Activated naive CD8-positive, alpha-beta T cell treated with anti-CD3 and anti-CD28 coated beads, Interleukin-2, amount 10 ng/mL, durations not matched to agents 7 days and 5 days (primary cell): Measurements from ENCODE around the gene PLEKHD1. TPM values are rescaled to one million over a fixed set of nuclear protein-coding genes. Genes with fewer than 3 reads are reported as not detected.
"Not testable (repeated sequence)": the region's sequence is repeated elsewhere in the genome, so short reads cannot be mapped to it uniquely, and the experiment has no call there.

Experiments
- ATAC-seq: fragments of 150-1000 bp; cut with Tn5 transposase; one replicate; pipeline ENCODE4 v1.10.0; 2021; ENCODE audit warnings: low read depth, moderate library complexity
- POLR2A ChIA-PET: fragments of 350-600 bp; sonication (Branson Sonifier 250); formaldehyde crosslinking; loops from one replicate; lab custom pipeline; 2021; ENCODE audit warnings: antibody characterized with exemption; lab: Charles Lee
- DNase-seq: peaks from one replicate; pipeline ENCODE4 v3.0.0; 2021
- H3K27ac Mint-ChIP-seq: one replicate; pipeline ENCODE4 v1.8.0; 2022; ENCODE audit warnings: mild to moderate bottlenecking, mixed read lengths
- H3K27me3 Mint-ChIP-seq: one replicate; pipeline ENCODE4 v1.8.0; 2022; ENCODE audit warnings: mild to moderate bottlenecking, moderate library complexity, mixed read lengths
- H3K36me3 Mint-ChIP-seq: one replicate; pipeline ENCODE4 v1.8.0; 2021; ENCODE audit warnings: mild to moderate bottlenecking, mixed read lengths
- H3K4me1 Mint-ChIP-seq: one replicate; pipeline ENCODE4 v1.8.0; 2021; ENCODE audit warnings: mixed read lengths
- H3K4me3 Mint-ChIP-seq: one replicate; pipeline ENCODE4 v1.8.0; 2022; ENCODE audit warnings: mild to moderate bottlenecking, moderate library complexity, mixed read lengths
- H3K9me3 Mint-ChIP-seq: one replicate; pipeline ENCODE4 v1.8.0; 2021; ENCODE audit warnings: mixed read lengths
- total RNA-seq, 2 experiments: library from RNA; stranded (reverse); gene quantifications; one replicate each; pipeline ENCODE4 v1.2.3, GENCODE V29; 2021

PLEKHD1 gene
- total RNA-seq, 2 experiments from 2014 or later = 0.08 to 0.11 TPM

DNA sequence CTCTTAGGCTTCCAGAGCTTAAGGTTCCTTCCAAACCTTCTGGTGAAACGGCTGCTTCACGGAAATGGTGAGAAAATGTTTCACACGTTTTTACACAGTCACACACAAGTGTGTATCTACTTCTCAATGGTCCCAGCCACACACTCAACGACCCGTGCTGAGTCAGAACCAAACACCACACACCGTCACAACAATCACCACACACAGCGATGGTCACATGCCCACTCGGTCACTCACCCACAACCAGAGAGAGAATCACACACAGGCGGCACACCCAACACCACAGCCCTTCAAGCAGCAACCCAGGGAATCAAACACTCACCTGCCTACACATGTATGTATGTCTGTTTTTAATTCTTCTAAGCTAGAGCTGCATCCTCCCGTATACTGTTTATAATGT lies 12.6 kb upstream of the PLEKHD1 start:
- no peak overlapping the region for H3K4me3 Mint-ChIP-seq
- peaks cover 9% of the 10 kb centered on the region for H3K27me3 Mint-ChIP-seq
- H3K36me3 Mint-ChIP-seq = no peaks in the 10 kb centered on the region
- H3K4me1 Mint-ChIP-seq = peaks cover 2% of the 10 kb centered on the region
- DNase-seq (no peak), ATAC-seq (no peak)
- H3K9me3 Mint-ChIP-seq = no peaks in the 10 kb centered on the region
- POLR2A ChIA-PET = no interaction called here
- H3K27ac Mint-ChIP-seq = no peak overlapping the region

DNA sequence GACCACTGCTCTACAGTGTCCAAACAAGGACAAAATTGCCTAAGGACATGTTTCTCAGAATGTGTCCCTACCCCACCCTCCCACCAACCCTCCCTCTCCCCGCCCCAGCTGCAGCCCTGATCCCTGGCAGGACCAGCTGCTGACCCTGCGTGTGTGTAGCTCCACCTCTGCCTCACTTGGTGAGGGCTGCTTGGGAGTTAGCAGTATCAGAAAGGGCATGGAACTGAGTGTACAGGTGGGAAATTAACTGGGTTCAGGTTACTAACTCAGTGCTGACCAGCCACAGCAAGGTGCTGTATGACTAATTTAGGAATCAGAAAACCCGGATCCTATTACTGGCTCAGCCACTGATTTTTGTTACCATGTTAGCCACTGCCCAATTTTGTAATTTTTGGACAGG lies 11.3 kb upstream of the PLEKHD1 start:
- POLR2A ChIA-PET = no interaction called here
- no peak for ATAC-seq
- H3K27ac Mint-ChIP-seq = no peak overlapping the region
- no peaks in the 10 kb centered on the region for H3K36me3 Mint-ChIP-seq
- no peaks in the 10 kb centered on the region for H3K9me3 Mint-ChIP-seq
- H3K27me3 Mint-ChIP-seq = peaks cover 9% of the 10 kb centered on the region
- peaks cover 2% of the 10 kb centered on the region for H3K4me1 Mint-ChIP-seq
- H3K4me3 Mint-ChIP-seq = no peak overlapping the region
- DNase-seq = no peak

GRCh38 chr14:69473946-69474345 lies 10.6 kb upstream of the PLEKHD1 start:
- H3K4me3 Mint-ChIP-seq = no peak overlapping the region
- H3K27ac Mint-ChIP-seq = no peak overlapping the region
- POLR2A ChIA-PET = no interaction called here
- ATAC-seq (no peak), DNase-seq (no peak)
- H3K9me3 Mint-ChIP-seq = no peaks in the 10 kb centered on the region
- H3K27me3 Mint-ChIP-seq = peaks cover 9% of the 10 kb centered on the region
- H3K4me1 Mint-ChIP-seq = peaks cover 2% of the 10 kb centered on the region
- H3K36me3 Mint-ChIP-seq = no peaks in the 10 kb centered on the region

DNA sequence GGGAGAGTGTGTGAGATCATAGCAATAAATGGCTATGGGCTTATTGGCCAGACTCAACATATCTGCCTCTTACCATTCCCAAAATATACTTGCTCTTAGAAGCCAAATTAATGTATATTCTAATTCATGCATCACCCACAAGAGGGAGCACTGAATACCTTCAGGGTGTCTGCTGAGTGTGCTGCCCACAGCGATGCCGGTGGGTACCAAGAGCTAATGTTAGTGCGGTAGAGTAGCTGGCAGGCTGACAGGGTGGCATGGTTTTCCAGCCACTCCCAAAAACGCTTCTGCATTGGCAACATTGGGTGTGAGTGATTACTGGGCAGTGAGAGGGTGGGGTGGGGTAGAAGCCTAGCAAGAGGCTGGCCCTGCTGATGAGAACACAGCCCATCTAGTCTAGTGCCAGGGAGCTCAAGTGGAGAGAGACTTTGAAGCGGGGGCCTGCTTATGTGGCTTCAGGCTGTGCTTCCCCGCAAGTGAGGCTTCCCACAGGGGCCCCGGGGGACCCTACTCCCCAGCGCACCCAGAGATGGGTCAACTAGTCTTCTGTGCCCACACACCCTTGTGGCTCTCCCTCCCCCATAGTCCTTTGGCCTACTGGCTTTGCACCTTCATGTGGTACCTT lies 9.2 kb upstream of the PLEKHD1 start:
- H3K27ac Mint-ChIP-seq = no peak overlapping the region
- DNase-seq (no peak), ATAC-seq (no peak)
- no peaks in the 10 kb centered on the region for H3K9me3 Mint-ChIP-seq
- peaks cover 2% of the 10 kb centered on the region for H3K4me1 Mint-ChIP-seq
- no peak overlapping the region for H3K4me3 Mint-ChIP-seq
- POLR2A ChIA-PET = no interaction called here
- no peaks in the 10 kb centered on the region for H3K36me3 Mint-ChIP-seq
- H3K27me3 Mint-ChIP-seq = peaks cover 12% of the 10 kb centered on the region

DNA sequence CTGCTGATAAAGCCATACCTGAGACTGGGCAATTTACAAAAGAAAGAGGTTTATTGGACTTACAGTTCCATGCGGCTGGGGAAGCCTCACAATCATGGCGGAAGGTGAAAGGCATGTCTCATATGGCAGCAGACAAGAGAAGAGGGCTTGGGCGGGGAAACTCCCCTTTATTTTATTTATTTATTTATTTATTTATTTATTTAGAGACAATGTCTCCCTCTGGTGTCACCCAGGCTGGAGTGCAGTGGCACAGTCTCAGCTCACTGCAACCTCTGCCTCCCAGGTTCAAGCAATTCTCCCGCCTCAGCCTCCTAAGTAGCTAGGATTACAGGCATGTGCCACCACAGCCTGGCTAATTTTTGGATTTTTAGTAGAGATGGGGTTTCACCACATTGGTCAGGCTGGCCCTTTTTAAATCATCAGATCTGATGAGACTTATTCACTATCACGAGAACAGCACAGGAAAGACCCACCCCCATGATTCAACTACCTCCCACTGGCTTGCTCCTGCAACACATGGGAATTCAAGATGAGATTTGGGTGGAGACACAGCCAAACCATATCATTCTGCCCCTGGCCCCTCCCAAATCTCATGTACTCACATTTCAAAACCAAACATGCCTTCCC lies 7.6 kb upstream of the PLEKHD1 start:
- H3K4me1 Mint-ChIP-seq, H3K27ac Mint-ChIP-seq, H3K4me3 Mint-ChIP-seq, POLR2A ChIA-PET, ATAC-seq, DNase-seq, H3K9me3 Mint-ChIP-seq, H3K36me3 Mint-ChIP-seq: not testable (repeated sequence)
- H3K27me3 Mint-ChIP-seq = peaks cover 15% of the 10 kb centered on the region

DNA sequence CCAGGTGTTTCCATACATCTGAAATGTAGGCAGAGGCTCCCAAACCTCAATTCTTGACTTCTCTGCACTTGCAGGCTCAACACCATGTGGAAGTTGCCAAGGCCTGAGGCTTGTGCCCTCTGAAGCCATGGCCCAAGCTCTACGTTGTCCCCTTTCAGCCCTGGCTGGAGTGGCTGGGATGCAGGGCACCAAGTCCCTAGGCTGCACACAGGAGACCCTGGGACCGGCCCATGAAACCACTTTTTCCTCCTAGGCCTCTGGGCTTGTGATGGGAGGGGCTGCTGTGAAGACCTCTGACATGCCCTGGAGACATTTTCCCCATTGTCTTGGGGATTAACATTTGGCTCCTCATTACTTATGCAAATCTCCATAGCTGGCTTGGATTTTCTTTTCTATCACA lies 6.5 kb upstream of the PLEKHD1 start:
- H3K27ac Mint-ChIP-seq, H3K4me3 Mint-ChIP-seq, DNase-seq, H3K36me3 Mint-ChIP-seq, ATAC-seq, H3K9me3 Mint-ChIP-seq, POLR2A ChIA-PET, H3K4me1 Mint-ChIP-seq: not testable (repeated sequence)
- peaks cover 25% of the 10 kb centered on the region for H3K27me3 Mint-ChIP-seq

- Mint-ChIP-seq H3K4me3 (no peak overlapping the region), H3K4me1 (peaks cover 5% of the 10 kb centered on the region), H3K36me3 (no peaks in the 10 kb centered on the region), H3K27me3 (peaks cover 27% of the 10 kb centered on the region), H3K27ac (no peak overlapping the region), H3K9me3 (no peaks in the 10 kb centered on the region)
- ATAC-seq (no peak), DNase-seq (no peak)
- POLR2A ChIA-PET = no interaction called here
Measured at GRCh38 chr14:69479696-69480095, 4.8 kb upstream of the PLEKHD1 start.

- Mint-ChIP-seq H3K27ac (no peak overlapping the region), H3K4me3 (no peak overlapping the region), H3K27me3 (peaks cover 28% of the 10 kb centered on the region), H3K4me1 (peaks cover 5% of the 10 kb centered on the region), H3K9me3 (no peaks in the 10 kb centered on the region), H3K36me3 (no peaks in the 10 kb centered on the region)
- ATAC-seq (no peak), DNase-seq (no peak)
- POLR2A ChIA-PET = interaction anchor here (0.6 kb wide), 1 partner anchor 24 kb away, joined by 7 read pairs; no protein-coding TSS in a partner anchor
Measured at GRCh38 chr14:69480136-69480535, 4.4 kb upstream of the PLEKHD1 start.

DNA sequence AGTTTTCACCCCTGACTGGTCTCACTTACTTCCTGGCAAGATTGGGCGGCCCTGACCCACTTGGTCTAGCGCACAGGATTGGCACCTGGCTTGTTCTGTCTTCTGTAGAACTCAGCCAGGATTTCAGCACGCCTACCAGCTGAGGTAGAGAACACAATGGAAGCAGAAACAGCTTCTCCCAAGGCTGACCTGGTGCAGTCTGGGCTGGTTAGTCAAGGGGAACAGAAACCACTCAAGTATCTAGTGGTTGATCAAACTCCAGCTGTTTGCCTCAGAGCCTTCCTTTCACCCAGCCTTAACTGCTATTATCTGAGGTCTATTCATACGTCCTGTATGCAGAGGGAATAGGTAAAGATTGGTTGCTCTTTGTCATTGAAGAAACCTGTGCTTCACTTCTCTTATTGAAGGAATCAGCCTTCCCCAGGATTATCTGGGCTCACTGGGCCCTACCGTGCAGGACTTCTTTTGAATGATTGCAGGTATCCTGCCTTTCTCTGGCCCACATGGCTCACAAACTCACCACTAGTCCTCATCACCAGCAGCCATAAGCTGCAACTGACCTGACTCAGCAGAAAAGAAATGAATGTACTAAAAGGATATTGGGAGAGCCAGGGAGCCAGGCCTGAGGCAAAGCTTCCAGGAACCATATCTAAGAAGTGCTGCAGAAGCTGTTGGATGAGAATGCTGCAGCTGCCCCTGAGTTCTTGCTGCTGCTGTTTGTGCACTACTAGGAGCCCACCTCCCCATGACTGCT lies 2.5 kb upstream of the PLEKHD1 start:
- peaks cover 4% of the 10 kb centered on the region for H3K4me1 Mint-ChIP-seq
- ATAC-seq (no peak), DNase-seq (no peak)
- no peaks in the 10 kb centered on the region for H3K9me3 Mint-ChIP-seq
- H3K4me3 Mint-ChIP-seq = no peak overlapping the region
- H3K27me3 Mint-ChIP-seq = peaks cover 47% of the 10 kb centered on the region
- H3K27ac Mint-ChIP-seq = no peak overlapping the region
- H3K36me3 Mint-ChIP-seq = no peaks in the 10 kb centered on the region
- POLR2A ChIA-PET = no interaction called here

DNA sequence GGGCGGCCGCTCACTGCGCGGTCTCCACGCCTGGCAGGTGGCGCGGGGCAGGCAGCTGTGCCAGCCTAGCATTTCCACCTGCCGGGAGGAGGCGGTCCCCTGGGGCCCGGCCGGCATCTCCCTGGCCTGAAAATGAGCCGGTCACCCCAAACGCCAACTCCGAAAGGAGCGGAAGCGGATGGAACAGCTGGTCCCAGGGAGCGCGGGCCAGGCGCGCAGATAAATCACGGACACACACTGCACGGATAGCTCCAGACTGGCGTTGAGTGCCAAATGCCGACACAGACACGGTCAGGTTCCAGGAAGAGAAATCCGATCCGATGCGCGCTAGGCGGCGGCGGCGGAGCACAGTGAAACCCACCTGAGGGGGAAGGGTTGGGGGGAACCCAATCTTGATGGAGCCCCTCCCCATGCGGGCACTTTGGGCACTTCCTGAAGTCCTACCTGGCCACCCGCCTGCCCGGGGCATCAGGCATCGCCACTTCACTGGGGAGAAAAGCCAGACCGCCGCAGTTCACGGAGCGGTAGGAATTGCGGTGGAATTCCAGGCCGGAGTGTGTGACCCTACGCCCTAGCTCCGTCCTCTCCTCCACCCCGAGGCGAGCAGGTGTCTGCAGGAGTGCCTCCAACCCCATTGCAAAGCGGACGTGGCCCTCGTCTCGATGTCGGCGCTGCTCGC lies 624 bp upstream of the PLEKHD1 start:
- peaks cover 4% of the 10 kb centered on the region for H3K4me1 Mint-ChIP-seq
- peak overlapping the region; percentile 42 for H3K4me3 Mint-ChIP-seq
- DNase-seq (no peak), ATAC-seq (no peak)
- POLR2A ChIA-PET = no interaction called here
- H3K36me3 Mint-ChIP-seq = no peaks in the 10 kb centered on the region
- H3K9me3 Mint-ChIP-seq = no peaks in the 10 kb centered on the region
- no peak overlapping the region for H3K27ac Mint-ChIP-seq
- H3K27me3 Mint-ChIP-seq = peaks cover 55% of the 10 kb centered on the region

DNA sequence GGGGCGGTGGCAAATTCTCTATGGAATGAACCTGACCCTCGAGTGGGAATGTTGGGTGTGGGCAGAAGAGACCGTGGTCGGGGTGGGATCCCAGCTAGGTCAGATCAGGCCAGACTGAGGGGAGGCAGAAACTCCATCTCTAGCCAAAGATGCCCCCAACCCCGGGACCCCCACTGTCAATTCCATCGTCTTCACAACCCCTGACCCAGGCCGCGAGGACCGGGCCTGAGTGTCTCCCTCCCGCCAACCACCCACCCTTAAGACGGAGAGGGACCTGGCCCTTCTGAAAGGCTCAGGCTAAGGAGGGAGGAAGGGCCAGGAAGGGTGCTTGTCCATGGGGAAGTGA lies 760 bp downstream of the PLEKHD1 start:
- POLR2A ChIA-PET = no interaction called here
- Mint-ChIP-seq H3K36me3 (no peaks in the 10 kb centered on the region), H3K27me3 (peaks cover 52% of the 10 kb centered on the region), H3K4me1 (peaks cover 4% of the 10 kb centered on the region), H3K27ac (no peak overlapping the region), H3K4me3 (no peak overlapping the region), H3K9me3 (no peaks in the 10 kb centered on the region)
- DNase-seq = no peak
- ATAC-seq = no peak

- DNase-seq = no peak
- Mint-ChIP-seq H3K36me3 (no peaks in the 10 kb centered on the region), H3K27me3 (peaks cover 54% of the 10 kb centered on the region), H3K4me1 (peaks cover 4% of the 10 kb centered on the region), H3K27ac (no peak overlapping the region), H3K4me3 (no peak overlapping the region), H3K9me3 (no peaks in the 10 kb centered on the region)
- ATAC-seq = no peak
- POLR2A ChIA-PET = no interaction called here
Measured at GRCh38 chr14:69485701-69486100, 1.2 kb downstream of the PLEKHD1 start.

GRCh38 chr14:69487226-69487625 lies 2.7 kb downstream of the PLEKHD1 start:
- Mint-ChIP-seq H3K27me3 (peaks cover 56% of the 10 kb centered on the region), H3K9me3 (no peaks in the 10 kb centered on the region), H3K4me3 (no peak overlapping the region), H3K36me3 (no peaks in the 10 kb centered on the region), H3K27ac (no peak overlapping the region), H3K4me1 (peaks cover 4% of the 10 kb centered on the region)
- no peak for ATAC-seq
- DNase-seq = no peak
- POLR2A ChIA-PET = no interaction called here
